Omental fat pad (tissue), 4 donors: ENCODE results near the gene KDM1A. TPM values are rescaled to one million over a fixed set of nuclear protein-coding genes. Genes with fewer than 3 reads are reported as not detected.

Experiments used
- ATAC-seq: fragments of 150-250 bp; one replicate; pipeline ENCODE4 v1.9.1; 2016; ENCODE audit warnings: mild to moderate bottlenecking, moderate library complexity; ENCODE audit not compliant: low FRiP score
- DNase-seq: peaks from one replicate; pipeline ENCODE4 v3.0.0-alpha.2; 2019; ENCODE audit warnings: low spot score
- CTCF ChIP-seq, 3 donors: fragments of 450-650 bp; IDR thresholded peaks; one replicate each; pipeline ENCODE4 v1.5.1; 2016 to 2017; ENCODE audit warnings: antibody characterized with exemption in 3 of 3, mild to moderate bottlenecking in 3 of 3, moderate library complexity in 2 of 3
- total RNA-seq, 4 donors: library from RNA; depleted of rRNA; stranded (reverse); fragments of >200 nt; gene quantifications; one replicate each; pipeline ENCODE4 v1.1.0, GENCODE V29; 2016

Gene KDM1A
- total RNA-seq, 4 donors from 2014 or later, result 34.1 to 48.2 (median 39.6) TPM

- no peak for ATAC-seq
- TF ChIP-seq CTCF (IDR thresholded peaks at IDR 0.05), result no peak
- DNase-seq, result no peak
Measured at GRCh38 chr1:23035823-23036452, 16.7 kb downstream of the KDM1A start.

- no peak for DNase-seq
- TF ChIP-seq CTCF (IDR thresholded peaks at IDR 0.05), result no peak
- ATAC-seq, result no peak
Measured at GRCh38 chr1:23037081-23037740, 17.9 kb downstream of the KDM1A start.

- no peak for TF ChIP-seq CTCF (IDR thresholded peaks at IDR 0.05)
- DNase-seq (no peak), ATAC-seq (no peak)
Measured at GRCh38 chr1:23039308-23039826, 20.1 kb downstream of the KDM1A start.

GRCh38 chr1:23040509-23040908, 21.2 kb downstream of the KDM1A start:
- DNase-seq (no peak), ATAC-seq (no peak)
- no peak for TF ChIP-seq CTCF (IDR thresholded peaks at IDR 0.05)

GRCh38 chr1:23044035-23044434, 24.8 kb downstream of the KDM1A start:
- no peak for TF ChIP-seq CTCF (IDR thresholded peaks at IDR 0.05)
- no peak for ATAC-seq
- DNase-seq, result no peak

- TF ChIP-seq CTCF (IDR thresholded peaks at IDR 0.05), result no peak
- ATAC-seq (no peak), DNase-seq (no peak)
Measured at GRCh38 chr1:23050201-23050600, 30.9 kb downstream of the KDM1A start.
